OCI-LY1 (cell line): ENCODE results near the gene SLC24A3.

Source experiments
- H2AFZ ChIP-seq: fragments of 200-600 bp; sonication (generic), shearing (Covaris generic); 2 replicates; pipeline ENCODE4 v1.6.0; 2014; ENCODE audit warnings: antibody characterized with exemption, mild to moderate bottlenecking, low read length
- H3F3A ChIP-seq: fragments of 200-600 bp; sonication (generic), shearing (Covaris generic); 2 replicates; pipeline ENCODE4 v1.6.0; 2014; ENCODE audit warnings: mild to moderate bottlenecking, antibody characterized with exemption, low read length, moderate library complexity; ENCODE audit not compliant: insufficient read depth
- H3K27ac ChIP-seq: fragments of 200-600 bp; sonication (generic); 2 replicates; pipeline ENCODE4 v1.5.1; 2014; ENCODE audit warnings: low read length, mixed run types, mild to moderate bottlenecking, low read depth; ENCODE audit not compliant: poor library complexity, severe bottlenecking
- H3K27me3 ChIP-seq: fragments of 200-600 bp; sonication (generic); 2 replicates; pipeline ENCODE4 v1.6.0; 2014; ENCODE audit warnings: antibody characterized with exemption, mild to moderate bottlenecking, low read length, moderate library complexity; ENCODE audit not compliant: insufficient read depth
- H3K36me3 ChIP-seq: fragments of 200-600 bp; sonication (generic); 2 replicates; pipeline ENCODE4 v1.6.1; 2014; ENCODE audit warnings: mild to moderate bottlenecking, antibody characterized with exemption, low read length, moderate library complexity, mixed read lengths; ENCODE audit not compliant: insufficient read depth
- H3K4me1 ChIP-seq: fragments of 200-600 bp; sonication (generic); 2 replicates; pipeline ENCODE4 v1.5.1; 2014; ENCODE audit warnings: mild to moderate bottlenecking, low read length, moderate library complexity; ENCODE audit not compliant: insufficient read depth, severe bottlenecking
- H3K4me2 ChIP-seq: fragments of 200-600 bp; sonication (generic), shearing (Covaris generic); 2 replicates; pipeline ENCODE4 v1.6.1; 2014; ENCODE audit warnings: low read length
- H3K4me3 ChIP-seq: fragments of 200-600 bp; sonication (generic); 2 replicates; pipeline ENCODE4 v1.5.1; 2014; ENCODE audit warnings: low read length, low read depth, mild to moderate bottlenecking, mixed read lengths; ENCODE audit not compliant: poor library complexity, severe bottlenecking
- H3K79me2 ChIP-seq: fragments of 200-600 bp; shearing (Covaris generic); 2 replicates; pipeline ENCODE4 v1.6.1; 2016; ENCODE audit warnings: mixed run types, low read length, mixed read lengths; ENCODE audit not compliant: insufficient read depth
- H3K9ac ChIP-seq: fragments of 200-600 bp; sonication (generic), shearing (Covaris generic); 2 replicates; pipeline ENCODE4 v1.6.1; 2014; ENCODE audit warnings: mild to moderate bottlenecking, low read length, mixed read lengths
- H3K9me2 ChIP-seq: fragments of 200-600 bp; sonication (generic), shearing (Covaris generic); 2 replicates; pipeline ENCODE4 v1.6.1; 2014; ENCODE audit warnings: low read depth, mild to moderate bottlenecking, low read length, mixed read lengths
- H3K9me3 ChIP-seq: fragments of 200-600 bp; shearing (Covaris generic); 2 replicates; pipeline ENCODE4 v1.6.1; 2014; ENCODE audit warnings: low read length, mixed read lengths
- H4K20me1 ChIP-seq: fragments of 200-600 bp; sonication (generic), shearing (Covaris generic); 2 replicates; pipeline ENCODE4 v1.6.0; 2016; ENCODE audit warnings: mild to moderate bottlenecking, low read length; ENCODE audit not compliant: insufficient read depth
- CTCF ChIP-seq: fragments of 200-600 bp; sonication (generic), shearing (Covaris generic); IDR thresholded peaks from 2 replicates; pipeline ENCODE4 v1.5.1; 2017; ENCODE audit warnings: mild to moderate bottlenecking, antibody characterized with exemption, low read length, moderate library complexity, mixed read lengths
- EZH2 ChIP-seq: fragments of 200-600 bp; sonication (generic), shearing (Covaris generic); IDR thresholded peaks from 2 replicates; pipeline ENCODE4 v1.8.0; 2017; ENCODE audit warnings: borderline replicate concordance, mixed run types, mild to moderate bottlenecking, antibody characterized with exemption, low read length, moderate library complexity, mixed read lengths

The SLC24A3 gene

GRCh38 chr20:19435316-19435715, 222.9 kb downstream of the SLC24A3 start:
- Histone ChIP-seq H3K4me3 (no peak overlapping the region), H4K20me1 (no peaks in the 10 kb centered on the region), H3K9me3 (no peaks in the 10 kb centered on the region), H3K79me2 (no peaks in the 10 kb centered on the region), H3K27ac (no peak overlapping the region), H3F3A (no peaks in the 10 kb centered on the region), H3K9me2 (no peaks in the 10 kb centered on the region), H3K4me1 (no peaks in the 10 kb centered on the region), H3K9ac (no peak overlapping the region), H2AFZ (no peak overlapping the region), H3K36me3 (no peaks in the 10 kb centered on the region), H3K4me2 (no peak overlapping the region), H3K27me3 (no peaks in the 10 kb centered on the region)
- TF ChIP-seq CTCF (no peak), EZH2 (no peak)

GRCh38 chr20:19435821-19436220, 223.4 kb downstream of the SLC24A3 start:
- H3K4me1 ChIP-seq: no peaks in the 10 kb centered on the region
- no peaks in the 10 kb centered on the region for H3K79me2 ChIP-seq
- H4K20me1 ChIP-seq: no peaks in the 10 kb centered on the region
- H3K27me3 ChIP-seq: no peaks in the 10 kb centered on the region
- no peak overlapping the region for H3K27ac ChIP-seq
- no peak overlapping the region for H2AFZ ChIP-seq
- H3K4me3 ChIP-seq: no peak overlapping the region
- H3F3A ChIP-seq: no peaks in the 10 kb centered on the region
- no peaks in the 10 kb centered on the region for H3K9me3 ChIP-seq
- H3K9ac ChIP-seq: no peak overlapping the region
- H3K4me2 ChIP-seq: no peak overlapping the region
- no peaks in the 10 kb centered on the region for H3K36me3 ChIP-seq
- no peak for TF ChIP-seq EZH2
- no peak for TF ChIP-seq CTCF
- no peaks in the 10 kb centered on the region for H3K9me2 ChIP-seq

- Histone ChIP-seq H3K79me2 (no peaks in the 10 kb centered on the region), H3K9ac (no peak overlapping the region), H3K4me1 (no peaks in the 10 kb centered on the region), H3F3A (no peaks in the 10 kb centered on the region), H3K4me3 (no peak overlapping the region), H3K36me3 (no peaks in the 10 kb centered on the region), H2AFZ (no peak overlapping the region), H3K27me3 (no peaks in the 10 kb centered on the region), H3K27ac (no peak overlapping the region), H3K4me2 (no peak overlapping the region), H4K20me1 (no peaks in the 10 kb centered on the region), H3K9me2 (no peaks in the 10 kb centered on the region), H3K9me3 (no peaks in the 10 kb centered on the region)
- TF ChIP-seq CTCF (no peak), EZH2 (no peak)
These were observed 226.0 kb downstream of the SLC24A3 start for GRCh38 chr20:19438488-19438887.
